Stimulated activated CD8-positive, alpha-beta memory T cell treated with anti-CD3 and anti-CD28 coated beads, Interleukin-7, amount 100 ng/mL, for 4 hours (primary cell): ENCODE results near the gene CYP1B1.
"Not testable (repeated sequence)": the region's sequence is repeated elsewhere in the genome, so short reads cannot be mapped to it uniquely, and the experiment has no call there.

Experiments used
- DNase-seq, 2 donors: peaks; one replicate each; pipeline ENCODE4 v3.0.0-alpha.2; 2020; ENCODE audit warnings: low read depth in 2 of 2

CYP1B1 gene

GRCh38 chr2:38075507-38076151 is at the start of gene CYP1B1:
TSS of gene CYP1B1 (minus strand) at chr2:38076151. CDS start at chr2:38075388, 763 bp downstream.
- no peak for DNase-seq

GRCh38 chr2:38125007-38125406 is 49.1 kb upstream of the CYP1B1 start:
- DNase-seq, result no peak

GRCh38 chr2:38123911-38124310 is 48.0 kb upstream of the CYP1B1 start:
- DNase-seq, result no peak

GRCh38 chr2:38122344-38122743 is 46.4 kb upstream of the CYP1B1 start:
- no peak for DNase-seq

GRCh38 chr2:38121481-38121880 is 45.5 kb upstream of the CYP1B1 start:
- no peak for DNase-seq

GRCh38 chr2:38120829-38121228 is 44.9 kb upstream of the CYP1B1 start:
- DNase-seq, result no peak

GRCh38 chr2:38120264-38120592 is 44.3 kb upstream of the CYP1B1 start:
- no peak for DNase-seq

- DNase-seq, result no peak
Observed at GRCh38 chr2:38116762-38117161, 40.8 kb upstream of the CYP1B1 start.

GRCh38 chr2:38115216-38116032 is 39.5 kb upstream of the CYP1B1 start:
- peak; percentile 11 to 32 for DNase-seq

- no peak for DNase-seq
Observed at GRCh38 chr2:38113981-38114708, 38.2 kb upstream of the CYP1B1 start.

- no peak for DNase-seq
Observed at GRCh38 chr2:38113051-38113450, 37.1 kb upstream of the CYP1B1 start.

GRCh38 chr2:38111350-38111749 is 35.4 kb upstream of the CYP1B1 start:
- DNase-seq, result not testable (repeated sequence)

- no peak for DNase-seq
Observed at GRCh38 chr2:38109732-38110181, 33.8 kb upstream of the CYP1B1 start.

GRCh38 chr2:38108907-38109731 is 33.2 kb upstream of the CYP1B1 start:
- no peak for DNase-seq

- DNase-seq, result no peak
Observed at GRCh38 chr2:38107738-38108410, 31.9 kb upstream of the CYP1B1 start.

GRCh38 chr2:38106405-38107094 is 30.6 kb upstream of the CYP1B1 start:
- no peak for DNase-seq

- no peak for DNase-seq
Observed at GRCh38 chr2:38105922-38106321, 30.0 kb upstream of the CYP1B1 start.

- no peak for DNase-seq
Observed at GRCh38 chr2:38104598-38104997, 28.6 kb upstream of the CYP1B1 start.

GRCh38 chr2:38100328-38100727 is 24.4 kb upstream of the CYP1B1 start:
- DNase-seq, result no peak
